Right lobe of liver (tissue), 4 donors: ENCODE data around the gene RCBTB2.

Experiments used
- POLR2A ChIP-seq: fragments of 450-650 bp; IDR thresholded peaks from one replicate; pipeline ENCODE4 v1.6.1; 2017; ENCODE audit warnings: antibody characterized with exemption, mild to moderate bottlenecking
- TF ChIP-seq, protein P1 (sequence below), 4 donors: fragments of 200-600 bp in 3 of 4; fragments of 450-650 bp in 1 of 4; IDR thresholded peaks; one replicate each; pipeline versions ENCODE4 v1.5.1 to v1.8.0; 2016 to 2022; ENCODE audit warnings: antibody characterized with exemption in 4 of 4, mild to moderate bottlenecking in 2 of 4
- donor health status: DM: no; HTN: no; CAD: no.
- donor health status: DM: no; HTN: no; CAD: no.
- donor health status: DM: no; HTN: yes; CAD: no.

DNA sequence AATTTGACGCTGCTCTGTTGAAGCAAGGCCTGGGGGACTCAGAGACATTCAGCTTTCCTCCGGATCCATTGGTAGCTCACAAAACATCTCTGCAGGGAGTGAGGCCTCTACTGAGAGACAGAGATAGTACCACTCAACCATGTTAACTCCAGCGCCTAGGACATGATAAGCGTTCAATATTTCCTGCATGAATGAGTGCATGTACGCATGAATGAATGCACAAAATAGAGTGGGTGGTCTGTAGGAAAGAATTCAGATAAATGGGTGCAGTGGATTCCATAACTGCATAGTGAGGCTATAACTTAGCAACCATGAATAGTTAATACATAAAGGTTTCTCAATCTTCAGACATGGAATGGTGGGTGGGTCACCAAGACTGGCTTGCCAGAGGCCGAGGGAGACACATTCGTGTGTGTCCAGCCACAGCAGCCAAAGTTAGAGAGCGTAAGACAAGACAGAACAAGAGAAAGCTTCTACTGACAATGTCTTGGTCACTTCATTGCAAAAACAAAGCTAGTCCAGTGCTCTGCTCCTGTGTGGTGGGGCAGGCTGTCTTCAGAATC, 36.3 kb upstream of the RCBTB2 start:
- TF ChIP-seq, protein P1, sequence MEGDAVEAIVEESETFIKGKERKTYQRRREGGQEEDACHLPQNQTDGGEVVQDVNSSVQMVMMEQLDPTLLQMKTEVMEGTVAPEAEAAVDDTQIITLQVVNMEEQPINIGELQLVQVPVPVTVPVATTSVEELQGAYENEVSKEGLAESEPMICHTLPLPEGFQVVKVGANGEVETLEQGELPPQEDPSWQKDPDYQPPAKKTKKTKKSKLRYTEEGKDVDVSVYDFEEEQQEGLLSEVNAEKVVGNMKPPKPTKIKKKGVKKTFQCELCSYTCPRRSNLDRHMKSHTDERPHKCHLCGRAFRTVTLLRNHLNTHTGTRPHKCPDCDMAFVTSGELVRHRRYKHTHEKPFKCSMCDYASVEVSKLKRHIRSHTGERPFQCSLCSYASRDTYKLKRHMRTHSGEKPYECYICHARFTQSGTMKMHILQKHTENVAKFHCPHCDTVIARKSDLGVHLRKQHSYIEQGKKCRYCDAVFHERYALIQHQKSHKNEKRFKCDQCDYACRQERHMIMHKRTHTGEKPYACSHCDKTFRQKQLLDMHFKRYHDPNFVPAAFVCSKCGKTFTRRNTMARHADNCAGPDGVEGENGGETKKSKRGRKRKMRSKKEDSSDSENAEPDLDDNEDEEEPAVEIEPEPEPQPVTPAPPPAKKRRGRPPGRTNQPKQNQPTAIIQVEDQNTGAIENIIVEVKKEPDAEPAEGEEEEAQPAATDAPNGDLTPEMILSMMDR (IDR thresholded peaks at IDR 0.05), result no peak
- no peak for TF ChIP-seq POLR2A
